Fibroblast of lung (primary cell): ENCODE measurements around the gene CREB3L1.

Source experiments
- EZH2 ChIP-seq: IDR thresholded peaks from 2 replicates; pipeline ENCODE4 v1.5.1; 2012; ENCODE audit warnings: low read length, control low read depth, mild to moderate bottlenecking; ENCODE audit errors: missing control alignments
- TF ChIP-seq, protein P1 (sequence below), 2 donors: IDR thresholded peaks in 1 of 2; conservative IDR thresholded peaks in 1 of 2; 1 replicate in 1 of 2; 2 replicates in 1 of 2; pipeline ENCODE4 v1.5.1; 2011 to 2012; ENCODE audit warnings: low read length in 2 of 2, control low read depth in 1 of 2, inconsistent platforms in 1 of 2, low read depth in 1 of 2, mild to moderate bottlenecking in 1 of 2

DNA sequence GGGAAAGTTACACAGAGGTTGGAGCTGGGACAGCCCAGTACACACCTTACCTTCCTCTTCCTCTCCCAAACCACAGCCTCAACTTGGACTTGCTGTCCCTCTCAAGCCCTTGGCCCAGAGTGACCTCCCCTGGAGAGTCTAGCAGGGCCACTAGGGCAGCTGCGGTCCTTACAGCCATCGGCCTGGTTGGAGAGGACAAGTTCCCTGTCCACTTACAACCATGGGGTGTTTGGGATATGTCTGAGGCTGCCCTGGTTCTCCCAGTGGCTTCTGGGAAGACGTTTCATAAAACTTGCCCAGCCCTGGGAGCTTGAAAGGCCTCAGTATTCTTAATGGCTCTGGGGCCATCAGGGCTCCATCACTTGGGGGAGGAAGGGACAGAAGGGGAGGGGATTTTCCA lies 56.7 kb downstream of the CREB3L1 start:
- TF ChIP-seq, protein P1, sequence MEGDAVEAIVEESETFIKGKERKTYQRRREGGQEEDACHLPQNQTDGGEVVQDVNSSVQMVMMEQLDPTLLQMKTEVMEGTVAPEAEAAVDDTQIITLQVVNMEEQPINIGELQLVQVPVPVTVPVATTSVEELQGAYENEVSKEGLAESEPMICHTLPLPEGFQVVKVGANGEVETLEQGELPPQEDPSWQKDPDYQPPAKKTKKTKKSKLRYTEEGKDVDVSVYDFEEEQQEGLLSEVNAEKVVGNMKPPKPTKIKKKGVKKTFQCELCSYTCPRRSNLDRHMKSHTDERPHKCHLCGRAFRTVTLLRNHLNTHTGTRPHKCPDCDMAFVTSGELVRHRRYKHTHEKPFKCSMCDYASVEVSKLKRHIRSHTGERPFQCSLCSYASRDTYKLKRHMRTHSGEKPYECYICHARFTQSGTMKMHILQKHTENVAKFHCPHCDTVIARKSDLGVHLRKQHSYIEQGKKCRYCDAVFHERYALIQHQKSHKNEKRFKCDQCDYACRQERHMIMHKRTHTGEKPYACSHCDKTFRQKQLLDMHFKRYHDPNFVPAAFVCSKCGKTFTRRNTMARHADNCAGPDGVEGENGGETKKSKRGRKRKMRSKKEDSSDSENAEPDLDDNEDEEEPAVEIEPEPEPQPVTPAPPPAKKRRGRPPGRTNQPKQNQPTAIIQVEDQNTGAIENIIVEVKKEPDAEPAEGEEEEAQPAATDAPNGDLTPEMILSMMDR (conservative IDR thresholded peaks at IDR 0.05 in 1 of 2, IDR thresholded peaks at IDR 0.05 in 1 of 2; ENCODE audit: low read depth in 1 of 2, low read length in 2 of 2), result no peak
- TF ChIP-seq EZH2, result no peak
